ENCODE measurements around the gene ONECUT2. TPM values are rescaled to one million over a fixed set of nuclear protein-coding genes. Genes with fewer than 3 reads are reported as not detected.
"Not testable (repeated sequence)": the region's sequence is repeated elsewhere in the genome, so short reads cannot be mapped to it uniquely, and the experiment has no call there.

ONECUT2 gene
- total RNA-seq, 4 donors from 2014 or later, result 0.07 TPM; not detected in 3

GRCh38 chr18:57516056-57516455 lies 80.9 kb downstream of the ONECUT2 start:
- H3K27ac ChIP-seq, result no peak overlapping the region
- TF ChIP-seq POLR2A (IDR thresholded peaks at IDR 0.05) (no peak), CTCF (IDR thresholded peaks at IDR 0.05) (no peak)
- H3K9me3 ChIP-seq, result no peaks in the 10 kb centered on the region
- H3K4me1 ChIP-seq, result no peaks in the 10 kb centered on the region
- no peaks in the 10 kb centered on the region for H3K36me3 ChIP-seq
- H3K27me3 ChIP-seq, result no peaks in the 10 kb centered on the region
- intact Hi-C loops (cut with DNase I; ENCODE audit: low total_unique reads), result no loop called here
- DNase-seq, result no peak
- no peak overlapping the region for H3K4me3 ChIP-seq

DNA sequence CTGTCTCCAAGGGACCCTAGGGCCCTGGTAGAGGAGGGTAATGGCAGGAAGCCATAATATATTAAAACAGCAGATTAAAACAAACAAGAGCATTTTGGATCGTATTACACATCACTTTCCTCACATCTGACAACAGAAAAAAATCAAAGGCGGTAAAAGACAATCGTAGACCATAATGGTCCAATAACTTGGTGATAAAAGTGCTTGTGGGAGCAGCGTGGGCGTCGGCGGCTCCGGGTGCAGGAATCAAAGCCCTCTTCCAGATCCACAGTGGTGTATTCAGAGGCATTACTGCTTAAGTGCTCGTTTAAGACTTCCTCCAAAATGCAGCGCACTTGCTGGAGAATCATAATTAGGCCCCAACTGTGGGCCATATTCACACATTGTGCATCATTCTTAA lies 83.4 kb downstream of the ONECUT2 start:
- no peak for DNase-seq
- Histone ChIP-seq H3K27ac (no peak overlapping the region), H3K27me3 (no peaks in the 10 kb centered on the region), H3K4me3 (no peak overlapping the region), H3K36me3 (no peaks in the 10 kb centered on the region), H3K9me3 (no peaks in the 10 kb centered on the region), H3K4me1 (no peaks in the 10 kb centered on the region)
- TF ChIP-seq POLR2A (IDR thresholded peaks at IDR 0.05) (no peak), CTCF (IDR thresholded peaks at IDR 0.05) (no peak)
- intact Hi-C loops (cut with DNase I; ENCODE audit: low total_unique reads), result no loop called here

- no peaks in the 10 kb centered on the region for H3K27me3 ChIP-seq
- DNase-seq, result no peak
- H3K4me3 ChIP-seq, result no peak overlapping the region
- H3K36me3 ChIP-seq, result no peaks in the 10 kb centered on the region
- TF ChIP-seq CTCF (IDR thresholded peaks at IDR 0.05) (no peak), POLR2A (IDR thresholded peaks at IDR 0.05) (no peak)
- no peaks in the 10 kb centered on the region for H3K9me3 ChIP-seq
- H3K4me1 ChIP-seq, result no peaks in the 10 kb centered on the region
- H3K27ac ChIP-seq, result no peak overlapping the region
- intact Hi-C loops (cut with DNase I; ENCODE audit: low total_unique reads), result no loop called here
Observed at GRCh38 chr18:57519668-57520424, 84.7 kb downstream of the ONECUT2 start.

DNA sequence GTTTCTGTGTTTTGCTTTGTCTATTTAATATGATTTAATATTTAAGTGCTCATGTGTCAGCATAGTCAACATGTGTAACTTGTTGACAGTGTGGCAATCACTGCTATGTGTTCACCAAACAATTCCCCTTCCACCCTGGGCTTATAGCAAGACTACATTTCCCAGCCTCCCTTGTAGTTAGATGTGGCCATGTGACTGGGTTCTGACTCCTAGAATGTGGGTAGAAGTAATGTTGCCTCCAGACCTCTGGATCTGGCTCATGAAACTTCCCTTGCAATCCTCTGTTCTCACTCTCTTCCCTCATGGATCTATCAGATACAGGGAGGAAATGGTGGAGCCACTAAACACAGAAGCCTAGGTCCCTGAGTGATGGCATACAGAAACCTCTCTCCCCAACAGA lies 87.2 kb downstream of the ONECUT2 start:
- H3K27ac ChIP-seq; H3K27me3 ChIP-seq; DNase-seq; intact Hi-C loops (cut with DNase I; ENCODE audit: low total_unique reads); H3K9me3 ChIP-seq; H3K4me3 ChIP-seq; H3K4me1 ChIP-seq; H3K36me3 ChIP-seq: not testable (repeated sequence)

- Histone ChIP-seq H3K4me3 (no peak overlapping the region), H3K27me3 (no peaks in the 10 kb centered on the region), H3K9me3 (no peaks in the 10 kb centered on the region), H3K36me3 (no peaks in the 10 kb centered on the region), H3K27ac (no peak overlapping the region), H3K4me1 (no peaks in the 10 kb centered on the region)
- intact Hi-C loops (cut with DNase I; ENCODE audit: low total_unique reads), result no loop called here
- no peak for TF ChIP-seq CTCF (IDR thresholded peaks at IDR 0.05)
- no peak for TF ChIP-seq POLR2A (IDR thresholded peaks at IDR 0.05)
- no peak for DNase-seq
Observed at GRCh38 chr18:57523171-57523956, 88.2 kb downstream of the ONECUT2 start.

Data from uterus (tissue), 4 donors.